Measurements from ENCODE around the gene HTATSF1. TPM values are rescaled to one million over a fixed set of nuclear protein-coding genes. Genes with fewer than 3 reads are reported as not detected.

HTATSF1 gene
- polyA plus RNA-seq, 1 of the 3 experiments (the other 2 are of a cell fraction): 2.7 TPM

DNA sequence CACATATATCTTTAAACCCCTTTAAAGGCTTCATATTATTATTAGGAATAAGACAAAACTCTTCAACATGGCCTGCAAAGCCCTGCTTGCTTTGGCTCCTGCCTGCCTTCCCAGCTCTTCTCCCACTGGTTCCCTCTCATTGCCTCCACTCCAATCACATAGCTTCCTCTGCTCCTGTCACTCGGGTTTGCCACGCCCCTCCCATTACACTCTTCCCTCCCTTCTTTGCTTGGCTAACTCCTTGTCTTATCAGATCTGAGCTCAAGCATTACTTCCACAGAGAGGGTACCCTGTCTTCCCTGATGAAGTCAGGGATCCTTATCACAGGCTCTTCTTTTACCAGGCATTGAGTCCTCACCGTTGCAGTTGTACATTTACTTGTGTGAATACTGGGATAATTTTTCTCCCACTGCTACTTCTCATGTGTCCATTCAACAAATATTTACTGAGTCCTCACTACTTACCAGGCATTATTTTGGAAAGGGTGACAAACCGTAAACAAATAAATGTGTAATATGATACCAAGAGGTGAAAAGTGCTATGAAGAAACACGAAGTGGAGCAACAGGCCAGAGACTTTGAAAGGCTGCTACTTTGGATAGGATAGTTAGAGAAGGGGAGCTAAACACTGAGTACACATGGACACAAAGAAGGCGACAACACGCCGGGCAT lies 31.4 kb downstream of the HTATSF1 start:
- Histone ChIP-seq H3K9me2 (no peaks in the 10 kb centered on the region), H3K4me1 (ENCODE audit: control insufficient read depth in 1 of 2, insufficient read depth in 2 of 2, low read depth in 1 of 2, low read length in 1 of 2) (no peaks in the 10 kb centered on the region), H3K4me2 (no peak overlapping the region), H4K20me1 (ENCODE audit: insufficient read depth) (no peaks in the 10 kb centered on the region), H3K79me2 (ENCODE audit: insufficient read depth) (no peaks in the 10 kb centered on the region), H3K4me3 (ENCODE audit: low read depth in 2 of 2, low read length in 1 of 2) (no peak overlapping the region), H2AFZ (ENCODE audit: low read depth) (no peak overlapping the region), H3K36me3 (replicated peaks in 1 of 2; ENCODE audit: control insufficient read depth in 1 of 2, insufficient read depth in 2 of 2, low read length in 1 of 2) (no peaks in the 10 kb centered on the region), H3K27me3 (ENCODE audit: insufficient read depth) (no peaks in the 10 kb centered on the region), H3K9me3 (no peaks in the 10 kb centered on the region), H3K9ac (no peak overlapping the region), H3K27ac (ENCODE audit: low read depth in 2 of 2, low read length in 1 of 2) (no peak overlapping the region), H3F3A (replicated peaks; ENCODE audit: insufficient read depth) (peaks cover 4% of the 10 kb centered on the region)
- no peak for DNase-seq
- TF ChIP-seq, protein P1, sequence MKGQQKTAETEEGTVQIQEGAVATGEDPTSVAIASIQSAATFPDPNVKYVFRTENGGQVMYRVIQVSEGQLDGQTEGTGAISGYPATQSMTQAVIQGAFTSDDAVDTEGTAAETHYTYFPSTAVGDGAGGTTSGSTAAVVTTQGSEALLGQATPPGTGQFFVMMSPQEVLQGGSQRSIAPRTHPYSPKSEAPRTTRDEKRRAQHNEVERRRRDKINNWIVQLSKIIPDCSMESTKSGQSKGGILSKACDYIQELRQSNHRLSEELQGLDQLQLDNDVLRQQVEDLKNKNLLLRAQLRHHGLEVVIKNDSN (IDR thresholded peaks at IDR 0.05; ENCODE audit: borderline replicate concordance, low read depth): no peak
- TF ChIP-seq GATA2 (CRISPR knock-in tag; IDR thresholded peaks at IDR 0.05): no peak
- CTCF ChIA-PET: no interaction called here
- POLR2A ChIA-PET: no interaction called here
- 33% methylated on average over 8 of the region's 8 CpGs for WGBS (ENCODE audit: low lambda C conversion rate)

DNA sequence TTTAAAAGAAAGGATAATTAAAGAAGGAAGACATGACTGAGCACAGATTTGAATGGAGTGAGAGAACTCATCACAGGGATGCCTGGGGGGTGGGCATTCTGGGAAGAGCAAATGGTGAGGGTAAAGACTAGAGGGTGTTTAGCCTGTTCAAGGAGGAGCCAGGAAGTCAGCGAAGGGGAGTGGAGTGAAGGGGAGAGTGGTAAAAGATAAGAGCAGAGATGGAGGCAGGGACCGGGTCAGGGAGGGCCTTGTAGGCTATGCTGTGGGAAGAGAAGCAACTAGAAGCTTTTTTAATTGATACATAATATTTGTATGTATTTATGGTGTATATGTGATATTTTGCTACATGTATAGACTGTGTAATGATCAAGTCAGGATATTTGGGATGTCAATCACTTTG lies 32.4 kb downstream of the HTATSF1 start:
- WGBS (ENCODE audit: low lambda C conversion rate): 21% methylated on average over 2 of the region's 2 CpGs
- Histone ChIP-seq H3K9ac (no peak overlapping the region), H2AFZ (ENCODE audit: low read depth) (no peak overlapping the region), H3K4me3 (ENCODE audit: low read depth in 2 of 2, low read length in 1 of 2) (no peak overlapping the region), H3K36me3 (replicated peaks in 1 of 2; ENCODE audit: control insufficient read depth in 1 of 2, insufficient read depth in 2 of 2, low read length in 1 of 2) (no peaks in the 10 kb centered on the region), H3F3A (replicated peaks; ENCODE audit: insufficient read depth) (peaks cover 4% of the 10 kb centered on the region), H3K27ac (ENCODE audit: low read depth in 2 of 2, low read length in 1 of 2) (no peak overlapping the region), H3K4me2 (no peak overlapping the region), H3K79me2 (ENCODE audit: insufficient read depth) (no peaks in the 10 kb centered on the region), H3K27me3 (ENCODE audit: insufficient read depth) (no peaks in the 10 kb centered on the region), H3K9me3 (no peaks in the 10 kb centered on the region), H3K4me1 (ENCODE audit: control insufficient read depth in 1 of 2, insufficient read depth in 2 of 2, low read depth in 1 of 2, low read length in 1 of 2) (no peaks in the 10 kb centered on the region), H4K20me1 (ENCODE audit: insufficient read depth) (no peaks in the 10 kb centered on the region), H3K9me2 (no peaks in the 10 kb centered on the region)
- POLR2A ChIA-PET: no interaction called here
- CTCF ChIA-PET: no interaction called here
- DNase-seq: no peak
- TF ChIP-seq CHD2 (IDR thresholded peaks at IDR 0.05; ENCODE audit: low read length, partially characterized antibody) (no peak), FOXM1 (IDR thresholded peaks at IDR 0.05; ENCODE audit: low read depth) (no peak), GABPA (IDR thresholded peaks at IDR 0.05; ENCODE audit: low read depth) (no peak), POLR2AphosphoS5 (IDR thresholded peaks at IDR 0.05; ENCODE audit: low read depth, low read length) (no peak)
- TF ChIP-seq, protein P1 (IDR thresholded peaks at IDR 0.05; ENCODE audit: borderline replicate concordance, low read depth): no peak
- TF ChIP-seq, protein P2, sequence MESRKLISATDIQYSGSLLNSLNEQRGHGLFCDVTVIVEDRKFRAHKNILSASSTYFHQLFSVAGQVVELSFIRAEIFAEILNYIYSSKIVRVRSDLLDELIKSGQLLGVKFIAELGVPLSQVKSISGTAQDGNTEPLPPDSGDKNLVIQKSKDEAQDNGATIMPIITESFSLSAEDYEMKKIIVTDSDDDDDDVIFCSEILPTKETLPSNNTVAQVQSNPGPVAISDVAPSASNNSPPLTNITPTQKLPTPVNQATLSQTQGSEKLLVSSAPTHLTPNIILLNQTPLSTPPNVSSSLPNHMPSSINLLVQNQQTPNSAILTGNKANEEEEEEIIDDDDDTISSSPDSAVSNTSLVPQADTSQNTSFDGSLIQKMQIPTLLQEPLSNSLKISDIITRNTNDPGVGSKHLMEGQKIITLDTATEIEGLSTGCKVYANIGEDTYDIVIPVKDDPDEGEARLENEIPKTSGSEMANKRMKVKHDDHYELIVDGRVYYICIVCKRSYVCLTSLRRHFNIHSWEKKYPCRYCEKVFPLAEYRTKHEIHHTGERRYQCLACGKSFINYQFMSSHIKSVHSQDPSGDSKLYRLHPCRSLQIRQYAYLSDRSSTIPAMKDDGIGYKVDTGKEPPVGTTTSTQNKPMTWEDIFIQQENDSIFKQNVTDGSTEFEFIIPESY (IDR thresholded peaks at IDR 0.05; ENCODE audit: borderline replicate concordance, low read depth): no peak

Measured in SK-N-SH (cell line).